ENCODE measurements around the gene ELAVL4. TPM values are rescaled to one million over a fixed set of nuclear protein-coding genes. Genes with fewer than 3 reads are reported as not detected.

Gene ELAVL4
- total RNA-seq, 1 experiment from 2014 or later: 0.50 TPM

GRCh38 chr1:50193002-50193401 lies 84.3 kb downstream of the ELAVL4 start:
- Mint-ChIP-seq H3K27ac (no peak overlapping the region), H3K4me3 (no peak overlapping the region), H3K9me3 (no peaks in the 10 kb centered on the region), H3K4me1 (peaks cover 8% of the 10 kb centered on the region), H3K36me3 (no peaks in the 10 kb centered on the region), H3K27me3 (ENCODE audit: low read depth) (no peaks in the 10 kb centered on the region)
- ATAC-seq (no peak), DNase-seq (ENCODE audit: low spot score) (no peak)
- ChIA-PET POLR2A (no interaction called here), CTCF (no interaction called here)
- TF ChIP-seq CBFB (CRISPR knock-in tag; IDR thresholded peaks at IDR 0.05; ENCODE audit: low read depth) (no peak), ATF3 (CRISPR knock-in tag; conservative IDR thresholded peaks at IDR 0.05) (no peak)

DNA sequence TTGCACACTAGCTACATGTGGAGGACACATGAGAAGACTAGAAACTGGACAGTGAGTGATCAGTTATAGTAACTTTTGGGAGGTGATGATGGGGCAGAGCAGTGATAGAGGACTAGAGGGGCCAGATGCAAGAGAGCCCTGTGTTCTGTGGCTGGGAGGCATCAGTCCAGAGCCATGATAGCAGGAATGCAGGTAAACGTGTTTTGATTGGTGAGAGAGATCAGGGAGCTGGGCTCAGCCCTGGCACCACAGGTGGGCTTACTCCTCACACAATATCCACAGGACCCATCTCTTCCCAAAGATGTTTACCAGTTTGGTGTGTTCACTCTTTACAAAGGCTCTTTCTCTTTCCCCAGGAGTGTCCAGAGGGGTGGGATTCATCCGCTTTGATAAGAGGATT lies 86.5 kb downstream of the ELAVL4 start:
- Mint-ChIP-seq H3K27ac (no peak overlapping the region), H3K4me3 (no peak overlapping the region), H3K9me3 (no peaks in the 10 kb centered on the region), H3K27me3 (ENCODE audit: low read depth) (no peaks in the 10 kb centered on the region), H3K4me1 (peaks cover 9% of the 10 kb centered on the region), H3K36me3 (no peaks in the 10 kb centered on the region)
- POLR2A ChIA-PET: no interaction called here
- CTCF ChIA-PET: no interaction called here
- ATAC-seq: peak; percentile 69
- TF ChIP-seq, protein P1, sequence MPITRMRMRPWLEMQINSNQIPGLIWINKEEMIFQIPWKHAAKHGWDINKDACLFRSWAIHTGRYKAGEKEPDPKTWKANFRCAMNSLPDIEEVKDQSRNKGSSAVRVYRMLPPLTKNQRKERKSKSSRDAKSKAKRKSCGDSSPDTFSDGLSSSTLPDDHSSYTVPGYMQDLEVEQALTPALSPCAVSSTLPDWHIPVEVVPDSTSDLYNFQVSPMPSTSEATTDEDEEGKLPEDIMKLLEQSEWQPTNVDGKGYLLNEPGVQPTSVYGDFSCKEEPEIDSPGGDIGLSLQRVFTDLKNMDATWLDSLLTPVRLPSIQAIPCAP (CRISPR knock-in tag; IDR thresholded peaks at IDR 0.05): no peak
- no peak for DNase-seq (ENCODE audit: low spot score)

- no peak overlapping the region for H3K4me3 Mint-ChIP-seq
- no peak for ATAC-seq
- no peaks in the 10 kb centered on the region for H3K27me3 Mint-ChIP-seq (ENCODE audit: low read depth)
- H3K27ac Mint-ChIP-seq: no peak overlapping the region
- no peak for DNase-seq (ENCODE audit: low spot score)
- ChIA-PET CTCF (no interaction called here), POLR2A (no interaction called here)
- H3K9me3 Mint-ChIP-seq: no peaks in the 10 kb centered on the region
- H3K4me1 Mint-ChIP-seq: peaks cover 9% of the 10 kb centered on the region
- TF ChIP-seq CREM (CRISPR knock-in tag; IDR thresholded peaks at IDR 0.05): no peak
- TF ChIP-seq ZNF281 (CRISPR knock-in tag; IDR thresholded peaks at IDR 0.05): no peak
- no peak for TF ChIP-seq ZNF671 (CRISPR knock-in tag; IDR thresholded peaks at IDR 0.05)
- no peak for TF ChIP-seq OVOL2 (CRISPR knock-in tag; IDR thresholded peaks at IDR 0.05; ENCODE audit: borderline replicate concordance)
- TF ChIP-seq, protein P2, sequence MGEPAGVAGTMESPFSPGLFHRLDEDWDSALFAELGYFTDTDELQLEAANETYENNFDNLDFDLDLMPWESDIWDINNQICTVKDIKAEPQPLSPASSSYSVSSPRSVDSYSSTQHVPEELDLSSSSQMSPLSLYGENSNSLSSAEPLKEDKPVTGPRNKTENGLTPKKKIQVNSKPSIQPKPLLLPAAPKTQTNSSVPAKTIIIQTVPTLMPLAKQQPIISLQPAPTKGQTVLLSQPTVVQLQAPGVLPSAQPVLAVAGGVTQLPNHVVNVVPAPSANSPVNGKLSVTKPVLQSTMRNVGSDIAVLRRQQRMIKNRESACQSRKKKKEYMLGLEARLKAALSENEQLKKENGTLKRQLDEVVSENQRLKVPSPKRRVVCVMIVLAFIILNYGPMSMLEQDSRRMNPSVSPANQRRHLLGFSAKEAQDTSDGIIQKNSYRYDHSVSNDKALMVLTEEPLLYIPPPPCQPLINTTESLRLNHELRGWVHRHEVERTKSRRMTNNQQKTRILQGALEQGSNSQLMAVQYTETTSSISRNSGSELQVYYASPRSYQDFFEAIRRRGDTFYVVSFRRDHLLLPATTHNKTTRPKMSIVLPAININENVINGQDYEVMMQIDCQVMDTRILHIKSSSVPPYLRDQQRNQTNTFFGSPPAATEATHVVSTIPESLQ (CRISPR knock-in tag; IDR thresholded peaks at IDR 0.05): no peak
- TF ChIP-seq SOX15 (CRISPR knock-in tag; IDR thresholded peaks at IDR 0.05): no peak
- TF ChIP-seq TCF7 (CRISPR knock-in tag; IDR thresholded peaks at IDR 0.05; ENCODE audit: low read depth): no peak
- no peak for TF ChIP-seq ZNF317 (CRISPR knock-in tag; IDR thresholded peaks at IDR 0.05; ENCODE audit: borderline replicate concordance, low read depth)
- TF ChIP-seq ESRRA (CRISPR knock-in tag; IDR thresholded peaks at IDR 0.05; ENCODE audit: borderline replicate concordance): no peak
- H3K36me3 Mint-ChIP-seq: no peaks in the 10 kb centered on the region
Measured at GRCh38 chr1:50196081-50196480, 87.4 kb downstream of the ELAVL4 start.

- Mint-ChIP-seq H3K4me1 (peaks cover 9% of the 10 kb centered on the region), H3K27ac (no peak overlapping the region), H3K4me3 (no peak overlapping the region), H3K27me3 (ENCODE audit: low read depth) (no peaks in the 10 kb centered on the region), H3K36me3 (no peaks in the 10 kb centered on the region), H3K9me3 (no peaks in the 10 kb centered on the region)
- DNase-seq (ENCODE audit: low spot score) (no peak), ATAC-seq (no peak)
- POLR2A ChIA-PET: no interaction called here
- CTCF ChIA-PET: no interaction called here
- TF ChIP-seq TCF7 (CRISPR knock-in tag; IDR thresholded peaks at IDR 0.05; ENCODE audit: low read depth) (no peak), GABPB1 (CRISPR knock-in tag; IDR thresholded peaks at IDR 0.05) (no peak), ZBTB21 (CRISPR knock-in tag; IDR thresholded peaks at IDR 0.05; ENCODE audit: borderline replicate concordance) (no peak), TEAD4 (CRISPR knock-in tag; IDR thresholded peaks at IDR 0.05) (no peak), CREM (CRISPR knock-in tag; IDR thresholded peaks at IDR 0.05) (no peak), IRF2 (CRISPR knock-in tag; IDR thresholded peaks at IDR 0.05; ENCODE audit: borderline replicate concordance, low read depth) (no peak), SMAD3 (CRISPR knock-in tag; IDR thresholded peaks at IDR 0.05; ENCODE audit: borderline replicate concordance) (no peak), NFYB (CRISPR knock-in tag; conservative IDR thresholded peaks at IDR 0.05; ENCODE audit: low read depth) (no peak), JAZF1 (CRISPR knock-in tag; IDR thresholded peaks at IDR 0.05) (no peak), ZNF512 (CRISPR knock-in tag; IDR thresholded peaks at IDR 0.05; ENCODE audit: borderline replicate concordance) (no peak)
- TF ChIP-seq, protein P1 (CRISPR knock-in tag; IDR thresholded peaks at IDR 0.05): no peak
Measured at GRCh38 chr1:50197216-50197615, 88.5 kb downstream of the ELAVL4 start.
